GM19239 (cell line): ENCODE measurements around the gene RHO.
"Not testable (repeated sequence)": the region's sequence is repeated elsewhere in the genome, so short reads cannot be mapped to it uniquely, and the experiment has no call there.

Experiments used
- DNase-seq: peaks from one replicate; pipeline ENCODE4 v3.0.0; 2011; ENCODE audit warnings: low spot score; ENCODE audit not compliant: insufficient read length
- FAIRE-seq: peaks from 2 replicates; lab custom pipeline; 2011; peaks lifted over from hg19 to GRCh38; lab: Jason Lieb, UNC

The RHO gene

GRCh38 chr3:129528589-129529100 lies at the start of gene RHO:
Gene RHO, plus strand, starts transcription at chr3:129528639. Its CDS starts 95 bp downstream, at chr3:129528734.
- FAIRE-seq (no peak), DNase-seq (no peak)

DNA sequence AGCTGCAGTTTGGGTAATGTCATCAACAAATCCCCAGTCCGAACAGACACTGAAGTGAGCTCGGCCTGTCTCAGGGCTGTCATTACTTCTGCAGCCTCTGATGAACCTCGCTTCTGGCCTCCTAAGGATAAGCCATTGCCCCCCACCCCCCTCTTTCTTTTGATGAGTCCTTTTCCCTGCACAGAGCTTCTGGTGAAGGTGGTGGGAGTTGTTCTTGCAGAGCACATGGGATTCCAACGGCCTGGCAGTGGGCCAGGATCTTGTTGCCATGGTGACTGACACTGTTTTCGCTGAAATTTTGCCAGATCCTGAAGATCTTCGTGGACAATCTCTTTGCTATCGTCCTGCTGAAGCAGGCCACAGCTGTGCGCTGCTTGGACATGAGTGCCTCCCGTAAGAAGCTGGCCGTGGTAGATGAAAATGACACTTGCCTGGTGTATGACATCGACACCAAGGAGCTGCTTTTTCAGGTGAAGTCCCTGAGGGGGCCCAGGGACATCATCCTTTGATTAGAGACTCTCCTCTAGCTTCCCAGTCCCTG lies 47.1 kb upstream of the RHO start:
- not testable (repeated sequence) for FAIRE-seq, DNase-seq

GRCh38 chr3:129481766-129482332 lies 46.6 kb upstream of the RHO start:
- FAIRE-seq (no peak), DNase-seq (no peak)

- FAIRE-seq = no peak
- DNase-seq = no peak
These were observed 45.7 kb upstream of the RHO start for GRCh38 chr3:129482721-129483120.

- FAIRE-seq (no peak), DNase-seq (no peak)
These were observed 44.6 kb upstream of the RHO start for GRCh38 chr3:129483870-129484269.

DNA sequence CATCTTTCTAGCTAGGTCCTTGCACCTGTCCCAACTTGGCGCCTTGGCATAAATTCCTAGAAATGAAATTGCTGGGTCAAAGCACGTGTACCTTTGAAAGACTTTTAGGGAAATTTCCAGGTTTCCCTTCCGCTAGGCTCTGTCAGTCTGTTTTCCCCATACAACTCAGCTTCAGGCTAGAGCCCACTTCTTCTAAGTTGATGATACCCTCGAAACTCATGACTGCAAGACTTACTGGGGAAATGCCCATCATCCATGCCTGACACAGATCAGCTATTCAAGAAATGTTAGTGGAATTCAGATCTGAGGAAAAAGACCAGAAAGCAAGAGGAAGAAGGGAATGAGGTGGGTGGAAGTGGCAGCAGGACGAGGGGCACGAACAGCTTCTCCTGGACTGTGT lies 43.3 kb upstream of the RHO start:
- not testable (repeated sequence) for FAIRE-seq, DNase-seq

- DNase-seq (no peak), FAIRE-seq (no peak)
These were observed 42.4 kb upstream of the RHO start for GRCh38 chr3:129485721-129486663.

- FAIRE-seq (no peak), DNase-seq (no peak)
These were observed 41.8 kb upstream of the RHO start for GRCh38 chr3:129486664-129487035.

GRCh38 chr3:129487183-129487867 lies 41.1 kb upstream of the RHO start:
- FAIRE-seq (no peak), DNase-seq (no peak)

DNA sequence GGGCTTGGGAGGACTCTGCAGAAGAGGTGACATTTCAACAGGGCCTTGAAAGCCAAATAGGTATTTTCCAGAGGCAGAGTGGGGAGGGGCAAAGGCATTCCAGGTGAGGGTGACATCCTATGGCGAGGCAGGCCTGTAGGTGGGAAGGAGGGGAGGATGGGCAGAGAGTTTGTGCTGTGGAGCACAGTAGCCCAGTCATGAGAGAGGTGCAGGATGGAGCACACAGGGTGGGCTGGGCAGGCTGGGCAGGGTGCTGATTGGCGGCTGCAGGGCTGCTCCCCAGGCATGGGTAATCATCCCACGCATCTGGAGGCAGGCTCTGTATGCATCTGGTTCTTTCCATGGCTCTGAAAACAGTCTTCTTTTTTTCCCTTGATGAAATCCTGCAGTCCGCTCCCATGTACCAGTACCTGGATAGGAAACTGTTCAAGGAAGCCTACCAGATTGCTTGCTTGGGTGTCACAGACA lies 40.5 kb upstream of the RHO start:
- FAIRE-seq, DNase-seq: not testable (repeated sequence)

DNA sequence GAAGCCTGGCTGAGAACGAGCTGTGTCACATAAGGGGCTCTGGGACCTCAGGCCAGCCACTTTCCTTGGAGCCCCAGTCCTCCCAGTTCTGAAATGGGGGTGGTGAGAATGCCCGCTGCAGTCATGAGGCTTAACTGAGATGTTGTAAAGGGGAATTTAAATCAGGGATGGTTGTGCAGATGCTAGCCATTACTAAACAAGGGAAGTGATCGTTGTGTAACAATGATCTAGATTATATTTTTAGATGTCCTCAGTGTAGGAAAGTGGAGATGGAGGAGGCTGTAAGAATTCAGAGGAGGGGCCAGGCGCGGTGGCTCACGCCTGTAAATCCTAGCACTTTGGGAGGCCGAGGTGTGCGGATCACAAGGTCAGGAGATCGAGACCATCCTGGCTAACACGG lies 39.2 kb upstream of the RHO start:
- not testable (repeated sequence) for FAIRE-seq, DNase-seq

- FAIRE-seq = peak; percentile 68
- peak; percentile 70 for DNase-seq
These were observed 38.2 kb upstream of the RHO start for GRCh38 chr3:129490273-129490675.

GRCh38 chr3:129491077-129491476 lies 37.4 kb upstream of the RHO start:
- DNase-seq, FAIRE-seq: not testable (repeated sequence)

DNA sequence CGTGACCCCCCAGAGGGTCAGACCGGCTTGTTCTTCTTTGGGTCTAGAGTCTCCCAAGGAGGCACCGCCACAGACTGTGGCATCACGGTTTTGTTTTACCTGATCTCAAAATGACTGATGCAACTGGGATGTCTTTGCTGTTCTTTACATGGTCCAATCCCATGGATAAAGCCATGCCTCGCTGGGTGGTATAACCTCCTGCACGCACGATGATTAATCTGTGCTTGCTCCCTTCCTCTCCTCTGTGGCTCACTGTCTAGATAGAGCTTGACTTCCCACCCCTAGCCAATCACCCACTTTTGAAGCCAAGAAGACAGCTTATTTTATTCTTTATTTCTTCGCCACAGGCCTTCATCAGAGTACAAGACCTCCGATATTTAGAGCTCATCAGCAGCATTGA lies 36.6 kb upstream of the RHO start:
- no peak for FAIRE-seq
- DNase-seq = no peak

DNA sequence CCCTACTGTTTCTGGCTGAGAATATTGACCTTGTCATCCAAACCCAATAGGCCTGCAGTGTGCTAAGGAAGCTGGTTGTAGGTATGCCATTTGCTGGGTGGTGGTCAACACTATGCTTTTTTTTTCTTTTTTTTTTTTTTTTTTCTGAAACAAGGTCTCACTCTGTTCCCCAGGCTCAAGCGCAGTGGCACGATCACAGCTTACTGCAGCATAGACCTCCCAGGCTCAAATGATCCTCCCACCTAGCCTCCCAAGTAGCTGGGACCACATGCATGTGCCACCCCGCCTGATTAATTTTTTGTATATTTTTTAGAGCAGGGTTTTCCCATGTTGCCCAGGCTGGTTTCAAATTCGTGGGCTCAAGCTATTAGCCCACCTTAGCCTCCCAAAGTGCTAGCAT lies 35.7 kb upstream of the RHO start:
- no peak for FAIRE-seq

GRCh38 chr3:129493206-129493605 lies 35.2 kb upstream of the RHO start:
- no peak for FAIRE-seq

More for the DNA sequence above, 35.7 kb upstream of the RHO start:
- DNase-seq = no peak

GRCh38 chr3:129494499-129494898 lies 33.9 kb upstream of the RHO start:
- FAIRE-seq, DNase-seq: not testable (repeated sequence)

More at GRCh38 chr3:129493206-129493605, 35.2 kb upstream of the RHO start:
- DNase-seq = no peak

DNA sequence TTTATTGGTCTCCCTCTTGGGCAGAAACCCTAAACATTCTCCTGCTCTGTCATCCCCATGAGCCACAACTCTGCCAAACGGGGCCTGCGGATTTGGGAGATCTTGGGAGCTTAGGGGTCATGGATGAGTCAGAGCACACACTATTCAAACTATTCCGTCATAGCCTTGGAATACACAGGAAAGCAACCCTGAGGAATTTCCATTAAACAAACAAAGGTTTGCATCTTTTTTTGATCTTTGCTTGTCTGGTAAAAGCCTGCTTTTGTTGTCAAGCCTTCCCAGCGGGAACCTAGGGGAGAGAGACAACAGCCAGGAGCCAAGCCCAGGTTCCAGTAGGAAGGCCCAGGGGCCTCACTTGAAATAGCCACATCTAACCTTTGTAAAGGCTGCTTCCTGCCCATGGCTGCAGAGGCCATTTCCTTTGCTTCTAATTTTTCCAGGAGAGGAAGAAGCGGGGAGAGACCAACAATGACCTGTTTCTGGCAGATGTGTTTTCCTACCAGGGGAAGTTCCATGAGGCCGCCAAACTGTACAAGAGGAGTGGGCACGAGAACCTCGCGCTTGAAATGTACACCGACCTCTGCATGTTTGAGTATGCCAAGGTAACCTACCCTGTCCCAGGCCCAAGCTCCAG lies 33.3 kb upstream of the RHO start:
- DNase-seq, FAIRE-seq: not testable (repeated sequence)

GRCh38 chr3:129497876-129498275 lies 30.6 kb upstream of the RHO start:
- DNase-seq, FAIRE-seq: not testable (repeated sequence)
